Keratinocyte (primary cell): ENCODE data around the gene KLK4. TPM values are rescaled to one million over a fixed set of nuclear protein-coding genes. Genes with fewer than 3 reads are reported as not detected.
A peak's percentile ranks its signal among the peaks of the same experiment; 100 is the strongest.

Source experiments
- DNase-seq: peaks from one replicate; pipeline ENCODE4 v3.0.0-alpha.2; 2011; ENCODE audit warnings: low read depth, missing footprints, low spot score
- FAIRE-seq: peaks from 2 replicates; lab custom pipeline; 2011; peaks lifted over from hg19 to GRCh38; lab: Jason Lieb, UNC
- H2AFZ ChIP-seq: 2 replicates; pipeline ENCODE4 v1.6.0; 2012; ENCODE audit warnings: low read length, control low read depth, inconsistent platforms; ENCODE audit not compliant: control insufficient read depth
- H3K27ac ChIP-seq: 2 replicates; pipeline ENCODE4 v1.5.1; 2011; ENCODE audit warnings: low read length; ENCODE audit not compliant: control insufficient read depth, insufficient read depth
- H3K27me3 ChIP-seq: 3 replicates; pipeline ENCODE4 v1.6.0; 2011; ENCODE audit warnings: low read length; ENCODE audit not compliant: control insufficient read depth, insufficient read depth; ENCODE audit errors: extremely low read depth
- H3K36me3 ChIP-seq, 2 experiments: 2 replicates in 1 of 2; 3 replicates in 1 of 2; pipeline ENCODE4 v1.5.1; 2011; ENCODE audit warnings: low read length in 2 of 2, mild to moderate bottlenecking in 1 of 2; ENCODE audit not compliant: control insufficient read depth in 2 of 2, insufficient read depth in 2 of 2; ENCODE audit errors: extremely low read depth in 1 of 2
- H3K4me1 ChIP-seq: 3 replicates; pipeline ENCODE4 v1.5.1; 2011; ENCODE audit warnings: low read length; ENCODE audit not compliant: control insufficient read depth, insufficient read depth; ENCODE audit errors: extremely low read depth
- H3K4me2 ChIP-seq: 3 replicates; pipeline ENCODE4 v1.6.0; 2011; ENCODE audit warnings: low read depth, low read length; ENCODE audit not compliant: control insufficient read depth, insufficient read depth; ENCODE audit errors: extremely low read depth
- H3K4me3 ChIP-seq, 3 experiments: fragments of 200-600 bp in 1 of 3; sonication (generic) in 1 of 3; 2 replicates in 2 of 3; 3 replicates in 1 of 3; pipeline ENCODE4 v1.5.1; 2011 to 2016; ENCODE audit warnings: low read length in 3 of 3, mild to moderate bottlenecking in 3 of 3, control low read depth in 2 of 3, inconsistent platforms in 1 of 3, low read depth in 1 of 3, mixed read lengths in 1 of 3, mixed run types in 1 of 3, moderate library complexity in 1 of 3; ENCODE audit not compliant: control insufficient read depth in 2 of 3, insufficient read depth in 2 of 3; ENCODE audit errors: extremely low read depth in 1 of 3
- H3K79me2 ChIP-seq: 2 replicates; pipeline ENCODE4 v1.6.0; 2012; ENCODE audit warnings: low read length; ENCODE audit not compliant: control insufficient read depth, insufficient read depth
- H3K9ac ChIP-seq: 3 replicates; pipeline ENCODE4 v1.6.0; 2011; ENCODE audit warnings: low read length; ENCODE audit not compliant: control insufficient read depth, insufficient read depth; ENCODE audit errors: extremely low read depth
- H3K9me1 ChIP-seq: 3 replicates; pipeline ENCODE4 v1.6.0; 2011; ENCODE audit warnings: low read length; ENCODE audit not compliant: control insufficient read depth, insufficient read depth; ENCODE audit errors: extremely low read depth
- H3K9me3 ChIP-seq: 2 replicates; pipeline ENCODE4 v1.5.1; 2012; ENCODE audit warnings: low read depth, low read length; ENCODE audit not compliant: control insufficient read depth
- H4K20me1 ChIP-seq: 3 replicates; pipeline ENCODE4 v1.6.0; 2011; ENCODE audit warnings: low read length; ENCODE audit not compliant: control insufficient read depth, insufficient read depth; ENCODE audit errors: extremely low read depth
- EZH2 ChIP-seq: IDR thresholded peaks from one replicate; pipeline ENCODE4 v1.6.1; 2012; ENCODE audit warnings: inconsistent platforms, mild to moderate bottlenecking, low read length, moderate library complexity
- dilution Hi-C: fragments of 300-500 bp; cut with MboI; formaldehyde crosslinking; loops from one replicate; pipeline ENCODE4 v1.7.0; 2020; ENCODE audit warnings: low sequenced_read_pairs; ENCODE audit not compliant: extremely low pct_ligation_motif_present
- polyA plus RNA-seq, 5 experiments: library from polyadenylated mRNA; depleted of rRNA in 3 of 5; stranded (reverse) in 3 of 5; stranded (forward) in 1 of 5; unstranded in 1 of 5; fragments of >200 nt; gene quantifications; 1 replicate in 1 of 5; 2 replicates in 3 of 5; 3 replicates in 1 of 5; pipeline versions ENCODE4 v1.2.1 to v1.2.3, GENCODE V29; 2011 to 2012; ENCODE audit warnings: missing spikeins in 2 of 5, low read depth in 1 of 5, low replicate concordance in 1 of 5
- TF ChIP-seq, protein P1 (sequence below), 3 experiments: IDR thresholded peaks in 1 of 3; conservative IDR thresholded peaks in 1 of 3; optimal IDR thresholded peaks in 1 of 3; 2 replicates in 2 of 3; 3 replicates in 1 of 3; pipeline versions ENCODE3 to v1.5.1; 2011; ENCODE audit warnings: low read length in 3 of 3, mild to moderate bottlenecking in 3 of 3, moderate library complexity in 2 of 3, control low read depth in 1 of 3, inconsistent platforms in 1 of 3; ENCODE audit not compliant: insufficient read depth in 2 of 3; ENCODE audit errors: extremely low read depth in 1 of 3

The KLK4 gene
- polyA plus RNA-seq, 1 donor (not counting 4 experiments of a cell fraction or from before 2014, with no cell fraction given) = not detected

GRCh38 chr19:50932690-50933083, 21.5 kb upstream of the KLK4 start:
- Histone ChIP-seq H3K4me2 (peak overlapping the region; percentile 69), H3K9me1 (no peaks in the 10 kb centered on the region), H3K36me3 (no peaks in the 10 kb centered on the region), H4K20me1 (no peaks in the 10 kb centered on the region), H3K9ac (peak overlapping the region; percentile 58), H3K4me1 (peaks cover 40% of the 10 kb centered on the region), H3K4me3 (no peak overlapping the region), H3K9me3 (no peaks in the 10 kb centered on the region), H3K79me2 (no peaks in the 10 kb centered on the region), H3K27ac (peak overlapping the region; percentile 91), H3K27me3 (no peaks in the 10 kb centered on the region), H2AFZ (no peak overlapping the region)
- TF ChIP-seq, protein P1, sequence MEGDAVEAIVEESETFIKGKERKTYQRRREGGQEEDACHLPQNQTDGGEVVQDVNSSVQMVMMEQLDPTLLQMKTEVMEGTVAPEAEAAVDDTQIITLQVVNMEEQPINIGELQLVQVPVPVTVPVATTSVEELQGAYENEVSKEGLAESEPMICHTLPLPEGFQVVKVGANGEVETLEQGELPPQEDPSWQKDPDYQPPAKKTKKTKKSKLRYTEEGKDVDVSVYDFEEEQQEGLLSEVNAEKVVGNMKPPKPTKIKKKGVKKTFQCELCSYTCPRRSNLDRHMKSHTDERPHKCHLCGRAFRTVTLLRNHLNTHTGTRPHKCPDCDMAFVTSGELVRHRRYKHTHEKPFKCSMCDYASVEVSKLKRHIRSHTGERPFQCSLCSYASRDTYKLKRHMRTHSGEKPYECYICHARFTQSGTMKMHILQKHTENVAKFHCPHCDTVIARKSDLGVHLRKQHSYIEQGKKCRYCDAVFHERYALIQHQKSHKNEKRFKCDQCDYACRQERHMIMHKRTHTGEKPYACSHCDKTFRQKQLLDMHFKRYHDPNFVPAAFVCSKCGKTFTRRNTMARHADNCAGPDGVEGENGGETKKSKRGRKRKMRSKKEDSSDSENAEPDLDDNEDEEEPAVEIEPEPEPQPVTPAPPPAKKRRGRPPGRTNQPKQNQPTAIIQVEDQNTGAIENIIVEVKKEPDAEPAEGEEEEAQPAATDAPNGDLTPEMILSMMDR (optimal IDR thresholded peaks at IDR 0.05 in 1 of 3, IDR thresholded peaks at IDR 0.05 in 1 of 3, conservative IDR thresholded peaks at IDR 0.05 in 1 of 3; ENCODE audit: extremely low read depth in 1 of 3, insufficient read depth in 2 of 3, low read length in 3 of 3) = peak in 1 of 3 experiments; percentile 46
- no peak for TF ChIP-seq EZH2
- DNase-seq (no peak), FAIRE-seq (peak; percentile 85)
- dilution Hi-C loops = no loop called here

- dilution Hi-C loops = no loop called here
- peaks cover 40% of the 10 kb centered on the region for H3K4me1 ChIP-seq
- no peak overlapping the region for H3K4me3 ChIP-seq
- DNase-seq = peak; percentile 88
- H3K9me1 ChIP-seq = no peaks in the 10 kb centered on the region
- H3K36me3 ChIP-seq = no peaks in the 10 kb centered on the region
- FAIRE-seq = peak; percentile 99
- no peaks in the 10 kb centered on the region for H4K20me1 ChIP-seq
- no peaks in the 10 kb centered on the region for H3K27me3 ChIP-seq
- H3K9ac ChIP-seq = peak overlapping the region; percentile 58
- TF ChIP-seq, protein P1 (optimal IDR thresholded peaks at IDR 0.05 in 1 of 3, IDR thresholded peaks at IDR 0.05 in 1 of 3, conservative IDR thresholded peaks at IDR 0.05 in 1 of 3; ENCODE audit: extremely low read depth in 1 of 3, insufficient read depth in 2 of 3, low read length in 3 of 3) = no peak
- no peak for TF ChIP-seq EZH2
- peak overlapping the region; percentile 91 for H3K27ac ChIP-seq
- no peaks in the 10 kb centered on the region for H3K79me2 ChIP-seq
- H3K9me3 ChIP-seq = no peaks in the 10 kb centered on the region
- H3K4me2 ChIP-seq = peak overlapping the region; percentile 69
- no peak overlapping the region for H2AFZ ChIP-seq
Observed at GRCh38 chr19:50932018-50932689, 21.0 kb upstream of the KLK4 start.
